Kidney (tissue), 14 donors: ENCODE results near the gene UBL5. TPM values are rescaled to one million over a fixed set of nuclear protein-coding genes. Genes with fewer than 3 reads are reported as not detected.
A peak's percentile ranks its signal among the peaks of the same experiment; 100 is the strongest.
"Not testable (repeated sequence)": the region's sequence is repeated elsewhere in the genome, so short reads cannot be mapped to it uniquely, and the experiment has no call there.

Source experiments
- DNase-seq, 5 donors: peaks; one replicate each; pipeline ENCODE4 v3.0.0-alpha.2; 2013 to 2020
- FAIRE-seq: peaks from 2 replicates; lab custom pipeline; 2012; peaks lifted over from hg19 to GRCh38; lab: Jason Lieb, UNC
- H3K27ac ChIP-seq, 2 donors: one replicate each; pipeline ENCODE4 v1.7.0; 2013; ENCODE audit warnings: low read depth in 2 of 2, low read length in 2 of 2, inconsistent platforms in 1 of 2
- H3K27me3 ChIP-seq: one replicate; pipeline ENCODE4 v1.7.1; 2013; ENCODE audit warnings: low read length, inconsistent platforms; ENCODE audit not compliant: control insufficient read depth, insufficient read depth
- H3K36me3 ChIP-seq, 3 donors: one replicate each; pipeline versions ENCODE4 v1.7.0 to v1.7.1; 2013; ENCODE audit warnings: low read length in 3 of 3, control low read depth in 1 of 3, inconsistent platforms in 1 of 3; ENCODE audit not compliant: insufficient read depth in 3 of 3, control insufficient read depth in 2 of 3
- H3K4me1 ChIP-seq, 3 donors: one replicate each; pipeline versions ENCODE4 v1.7.0 to v1.7.1; 2013; ENCODE audit warnings: low read length in 3 of 3, inconsistent platforms in 1 of 3, low read depth in 1 of 3; ENCODE audit not compliant: control insufficient read depth in 2 of 3, insufficient read depth in 2 of 3
- H3K4me3 ChIP-seq, 3 donors: one replicate each; pipeline versions ENCODE4 v1.7.0 to v1.8.1; 2013; ENCODE audit warnings: low read length in 3 of 3, control low read depth in 1 of 3, inconsistent platforms in 1 of 3
- H3K9ac ChIP-seq, 3 donors: one replicate each; pipeline versions ENCODE4 v1.7.0 to v1.7.1; 2013; ENCODE audit warnings: low read length in 3 of 3, control low read depth in 1 of 3, inconsistent platforms in 1 of 3
- H3K9me3 ChIP-seq, 3 donors: one replicate each; pipeline versions ENCODE4 v1.7.0 to v1.7.1; 2013; ENCODE audit warnings: low read length in 3 of 3, control low read depth in 1 of 3, inconsistent platforms in 1 of 3; ENCODE audit not compliant: control insufficient read depth in 2 of 3, insufficient read depth in 1 of 3
- intact Hi-C: fragments of 100-400 bp; cut with DNase I; formaldehyde crosslinking; loops from one replicate; pipeline ENCODE4 v1.11.1; 2022
- polyA plus RNA-seq: library from polyadenylated mRNA; stranded (reverse); fragments of 350-450 nt; fragmentation: Illumina TruSeq; extraction: RNeasy Lipid Tissue Mini Kit (QIAGEN cat#74804); gene quantifications from one replicate; pipeline ENCODE4 v1.2.3, GENCODE V29; 2014; ENCODE audit warnings: low read depth, low replicate concordance; ENCODE audit not compliant: insufficient read depth
- total RNA-seq: library from RNA; stranded (reverse); fragmentation: NEBNext Ultra II Directional; extraction: Animal tissue kit (Norgen Biotek cat#: 25700); gene quantifications from one replicate; pipeline ENCODE4 v1.2.1, GENCODE V29; 2021
- TF ChIP-seq, protein P1 (sequence below): IDR thresholded peaks from 3 replicates; pipeline ENCODE4 v1.5.1; 2012; ENCODE audit warnings: mild to moderate bottlenecking, moderate library complexity, borderline replicate concordance; ENCODE audit not compliant: insufficient read depth; ENCODE audit errors: extremely low read depth
- donor health status: control.
- donor health status: control.
- donor health status: control.
- donor health status: control.
- donor health status: control.
- donor health status: DM: yes; HTN: yes; CAD: no.
- donor health status: Normal renal cell carcinoma (clear cell type).

UBL5 gene
- total and polyA plus RNA-seq, 2 donors from 2014 or later: 322 to 968 TPM

DNA sequence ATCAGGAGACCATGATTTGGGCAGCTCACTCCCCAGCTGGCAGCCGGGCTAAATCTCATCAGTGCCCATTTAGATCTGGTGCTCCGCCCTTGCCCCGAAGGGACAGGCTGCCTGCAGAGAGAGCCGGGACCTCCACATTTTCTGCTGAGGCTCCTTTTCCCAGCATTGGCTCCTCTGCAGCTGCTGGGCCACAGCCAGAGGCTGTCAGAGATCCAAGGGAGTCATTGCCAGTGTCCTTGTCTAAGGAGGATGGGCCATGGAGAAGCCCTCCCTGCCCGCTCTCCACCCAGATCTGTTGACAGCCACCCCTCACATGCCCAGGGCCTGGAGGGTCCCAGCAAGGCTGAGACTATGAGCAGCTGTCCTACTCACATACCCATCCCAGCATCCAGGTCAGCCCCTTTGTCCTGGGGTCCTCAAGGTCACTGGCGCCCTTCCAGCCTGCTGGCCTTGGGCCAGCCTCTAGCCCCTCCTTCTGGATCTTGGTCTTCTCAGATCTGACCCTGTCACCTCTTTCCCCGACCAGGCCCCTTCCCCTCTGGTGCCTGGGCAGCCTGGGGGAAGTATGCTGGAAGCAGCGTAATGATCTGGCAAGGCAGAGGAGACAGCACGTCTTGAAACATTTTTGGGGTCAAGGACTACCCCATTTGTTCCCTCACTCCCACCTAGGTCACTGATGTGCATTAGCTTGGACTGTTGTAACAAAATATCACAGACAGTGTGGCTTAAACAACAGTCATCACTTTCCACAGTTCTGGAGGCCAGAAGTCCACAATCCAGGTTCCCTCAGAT is 15.3 kb downstream of the UBL5 start:
- DNase-seq (no peak), FAIRE-seq (no peak)
- H3K27me3 ChIP-seq: no peaks in the 10 kb centered on the region
- intact Hi-C loops: no loop called here
- H3K36me3 ChIP-seq: peaks cover 8 to 52% (median 32%) of the 10 kb centered on the region in 3 donors
- H3K9ac ChIP-seq: no peak overlapping the region
- TF ChIP-seq, protein P1, sequence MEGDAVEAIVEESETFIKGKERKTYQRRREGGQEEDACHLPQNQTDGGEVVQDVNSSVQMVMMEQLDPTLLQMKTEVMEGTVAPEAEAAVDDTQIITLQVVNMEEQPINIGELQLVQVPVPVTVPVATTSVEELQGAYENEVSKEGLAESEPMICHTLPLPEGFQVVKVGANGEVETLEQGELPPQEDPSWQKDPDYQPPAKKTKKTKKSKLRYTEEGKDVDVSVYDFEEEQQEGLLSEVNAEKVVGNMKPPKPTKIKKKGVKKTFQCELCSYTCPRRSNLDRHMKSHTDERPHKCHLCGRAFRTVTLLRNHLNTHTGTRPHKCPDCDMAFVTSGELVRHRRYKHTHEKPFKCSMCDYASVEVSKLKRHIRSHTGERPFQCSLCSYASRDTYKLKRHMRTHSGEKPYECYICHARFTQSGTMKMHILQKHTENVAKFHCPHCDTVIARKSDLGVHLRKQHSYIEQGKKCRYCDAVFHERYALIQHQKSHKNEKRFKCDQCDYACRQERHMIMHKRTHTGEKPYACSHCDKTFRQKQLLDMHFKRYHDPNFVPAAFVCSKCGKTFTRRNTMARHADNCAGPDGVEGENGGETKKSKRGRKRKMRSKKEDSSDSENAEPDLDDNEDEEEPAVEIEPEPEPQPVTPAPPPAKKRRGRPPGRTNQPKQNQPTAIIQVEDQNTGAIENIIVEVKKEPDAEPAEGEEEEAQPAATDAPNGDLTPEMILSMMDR: no peak
- H3K27ac ChIP-seq: no peak overlapping the region
- no peaks in the 10 kb centered on the region for H3K9me3 ChIP-seq
- H3K4me3 ChIP-seq: no peak overlapping the region
- no peaks in the 10 kb centered on the region for H3K4me1 ChIP-seq

DNA sequence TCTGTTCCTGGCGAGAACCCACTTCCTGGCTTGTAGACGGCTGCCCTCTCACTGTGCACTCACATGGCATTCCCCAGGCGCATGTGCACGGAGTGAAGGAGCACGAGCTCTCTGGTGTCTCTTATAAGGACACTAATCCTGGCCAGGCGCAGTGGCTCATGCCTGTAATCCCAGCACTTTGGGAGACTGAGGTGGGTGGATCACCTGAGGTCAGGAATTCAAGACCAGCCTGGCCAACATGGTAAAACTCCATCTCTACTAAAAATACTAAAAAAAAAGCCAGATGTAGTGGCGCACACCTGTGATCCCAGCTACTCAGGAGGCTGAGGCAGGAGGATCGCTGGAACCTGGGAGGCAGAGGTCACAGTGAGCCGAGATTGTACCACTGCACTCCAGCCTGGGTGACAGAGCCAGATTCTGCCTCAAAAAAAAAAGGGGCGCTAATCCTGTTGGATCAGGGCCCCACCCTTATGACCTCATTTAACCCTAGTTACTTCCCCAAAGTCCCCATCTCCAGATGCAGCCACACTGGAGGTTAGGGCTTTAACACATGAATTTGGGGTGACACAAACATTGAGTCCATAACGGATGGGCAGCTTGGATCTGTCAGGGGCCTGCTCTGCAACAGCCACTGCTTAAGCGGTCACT is 16.0 kb downstream of the UBL5 start:
- H3K9ac ChIP-seq, H3K9me3 ChIP-seq, H3K4me1 ChIP-seq, H3K4me3 ChIP-seq, H3K27me3 ChIP-seq, intact Hi-C loops, DNase-seq, H3K27ac ChIP-seq, FAIRE-seq: not testable (repeated sequence)
- H3K36me3 ChIP-seq: peaks cover 7 to 50% (median 30%) of the 10 kb centered on the region in 3 donors

DNA sequence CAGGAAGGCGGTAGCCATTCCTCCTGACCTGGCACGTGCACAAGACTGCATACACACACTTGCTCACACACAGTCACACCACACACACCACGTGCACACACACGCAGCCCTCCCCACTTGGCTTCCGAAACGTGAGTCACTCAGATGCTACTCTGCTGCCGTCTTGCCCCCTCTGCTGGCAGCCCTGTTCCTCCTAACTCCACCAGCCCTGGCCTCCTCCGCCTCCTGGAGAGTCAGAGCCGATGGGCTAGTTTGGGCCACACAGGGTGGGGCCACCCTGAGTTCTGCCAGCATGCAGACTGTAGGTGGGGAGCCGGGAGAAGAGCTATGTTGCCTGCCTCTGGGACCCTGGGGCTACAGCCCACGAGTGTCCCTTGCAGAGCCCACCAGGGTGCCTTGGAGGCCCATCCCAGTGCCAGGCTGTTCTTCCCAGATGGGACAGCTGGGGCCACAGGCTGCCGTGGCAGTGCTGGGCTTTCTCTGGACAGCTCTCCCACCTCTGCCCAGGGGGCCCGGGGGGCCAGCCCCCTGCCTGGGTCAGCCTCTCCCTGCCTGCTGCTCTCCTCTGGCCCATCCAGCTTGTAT is 19.5 kb downstream of the UBL5 start:
- no peaks in the 10 kb centered on the region for H3K9me3 ChIP-seq
- no peaks in the 10 kb centered on the region for H3K4me1 ChIP-seq
- no peak overlapping the region for H3K9ac ChIP-seq
- DNase-seq (peak in 1 of 5 donors; percentile 50), FAIRE-seq (no peak)
- intact Hi-C loops: no loop called here
- TF ChIP-seq, protein P1: no peak
- no peak overlapping the region for H3K4me3 ChIP-seq
- H3K27ac ChIP-seq: no peak overlapping the region
- no peaks in the 10 kb centered on the region for H3K27me3 ChIP-seq
- peaks cover 3 to 31% (median 18%) of the 10 kb centered on the region in 3 donors for H3K36me3 ChIP-seq

DNA sequence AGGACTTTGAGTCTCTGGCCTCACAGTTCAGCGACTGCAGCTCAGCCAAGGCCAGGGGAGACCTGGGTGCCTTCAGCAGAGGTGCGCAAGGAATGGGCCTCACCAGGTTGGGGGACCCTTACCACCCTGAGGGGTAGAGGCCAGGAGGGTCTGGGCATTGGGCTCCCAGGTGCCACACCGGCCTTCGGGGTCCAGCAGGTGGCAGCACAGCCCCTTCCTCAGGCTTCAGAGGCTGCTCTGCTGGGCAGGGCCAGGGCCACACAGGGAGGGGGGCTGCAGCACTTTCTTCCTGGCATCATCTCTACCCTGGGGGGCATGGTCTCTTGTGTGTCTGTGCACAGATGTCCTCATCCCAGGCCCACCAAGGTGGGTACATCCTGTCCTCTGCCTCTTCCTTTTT is 20.3 kb downstream of the UBL5 start:
- Histone ChIP-seq H3K36me3 (peaks cover 3 to 27% (median 15%) of the 10 kb centered on the region in 3 donors), H3K27me3 (no peaks in the 10 kb centered on the region), H3K9me3 (no peaks in the 10 kb centered on the region), H3K9ac (no peak overlapping the region), H3K27ac (no peak overlapping the region), H3K4me3 (no peak overlapping the region), H3K4me1 (no peaks in the 10 kb centered on the region)
- DNase-seq (peak in 3 of 5 donors; percentile 35 to 60 (median 37)), FAIRE-seq (no peak)
- intact Hi-C loops: no loop called here
- TF ChIP-seq, protein P1: no peak
